HCT116 (cell line): ENCODE results near the gene NDUFA1. TPM values are rescaled to one million over a fixed set of nuclear protein-coding genes. Genes with fewer than 3 reads are reported as not detected.

Experiments used
- ATAC-seq: fragments of 200-7000 bp; cut with Tn5 transposase; 2 replicates; pipeline ENCODE4 v1.9.1; 2020; ENCODE audit warnings: mild to moderate bottlenecking, moderate library complexity
- Bru-seq: library from RNA; stranded (reverse); fragments of 400-500 nt; gene quantifications from one replicate; lab custom pipeline; 2021; lab: Mats Ljungman, UMichigan
- BruChase-seq, 2 experiments: library from RNA; stranded (reverse); fragments of 400-500 nt; gene quantifications; one replicate each; lab custom pipeline; 2021; lab: Mats Ljungman, UMichigan
- BruUV-seq: library from RNA; stranded (reverse); fragments of 400-500 nt; replicated peaks from 2 replicates; lab custom pipeline; 2021; lab: Mats Ljungman, UMichigan
- CTCF ChIA-PET: fragments of 300-600 bp; sonication (Branson Sonifier 250); formaldehyde crosslinking; loops from one replicate; lab custom pipeline; 2021; ENCODE audit warnings: antibody characterized with exemption; lab: Charles Lee
- POLR2A ChIA-PET: fragments of 300-600, 350-600 bp; sonication (Branson Sonifier 250); formaldehyde crosslinking; loops from one replicate; lab custom pipeline; 2021; ENCODE audit warnings: antibody characterized with exemption; lab: Charles Lee
- RAD21 ChIA-PET, 2 experiments: fragments of 300-600 bp; sonication (Branson Sonifier 250); formaldehyde crosslinking; loops; one replicate each; lab custom pipeline; 2023; ENCODE audit warnings: low total read pairs in 2 of 2; ENCODE audit not compliant: uncharacterized antibody in 2 of 2, unreplicated experiment in 2 of 2, low non-redundant PET in 1 of 2; lab: Charles Lee
- DNase-seq: peaks from one replicate; pipeline ENCODE4 v3.0.0-alpha.2; 2010; ENCODE audit warnings: low read depth, low spot score
- H2AFZ ChIP-seq: fragments of 200-600 bp; shearing (Covaris generic), sonication (generic); 2 replicates; pipeline ENCODE4 v1.6.1; 2017; ENCODE audit warnings: low read depth, mixed run types, mixed read lengths, antibody characterized with exemption, low read length; ENCODE audit not compliant: poor library complexity, severe bottlenecking
- H3K27ac ChIP-seq: 2 replicates; pipeline ENCODE4 v1.5.1; 2012; ENCODE audit warnings: low read depth, low read length
- H3K27me3 ChIP-seq: fragments of 200-600 bp; sonication (generic); 2 replicates; pipeline ENCODE4 v1.6.1; 2016; ENCODE audit warnings: mixed run types, low read length, mixed read lengths; ENCODE audit not compliant: insufficient read depth
- H3K36me3 ChIP-seq, 2 experiments: fragments of 200-500 bp in 1 of 2; fragments of 200-600 bp in 1 of 2; sonication (Bioruptor generic) in 1 of 2; sonication (generic) in 1 of 2; 2 replicates each; pipeline versions ENCODE4 v1.5.1 to v1.6.1; 2014 to 2016; ENCODE audit warnings: low read length in 2 of 2, inconsistent platforms in 1 of 2, mixed read lengths in 1 of 2, mixed run types in 1 of 2; ENCODE audit not compliant: insufficient read depth in 2 of 2, control insufficient read depth in 1 of 2
- H3K4me1 ChIP-seq, 2 experiments: fragments of 200-600 bp in 1 of 2; sonication (generic) in 1 of 2; 2 replicates each; pipeline versions ENCODE4 v1.5.1 to v1.6.1; 2012 to 2017; ENCODE audit warnings: low read length in 2 of 2, inconsistent platforms in 1 of 2, mild to moderate bottlenecking in 1 of 2, mixed read lengths in 1 of 2, mixed run types in 1 of 2, moderate library complexity in 1 of 2; ENCODE audit not compliant: insufficient read depth in 2 of 2, control insufficient read depth in 1 of 2
- H3K4me2 ChIP-seq: fragments of 200-600 bp; sonication (generic); 2 replicates; pipeline ENCODE4 v1.6.1; 2017; ENCODE audit warnings: mixed run types, low read length, mixed read lengths
- H3K4me3 ChIP-seq, 2 experiments: fragments of 200-600 bp in 1 of 2; sonication (generic) in 1 of 2; replicated peaks in 1 of 2; 2 replicates each; pipeline ENCODE4 v1.5.1; 2011 to 2016; ENCODE audit warnings: low read length in 2 of 2, control low read depth in 1 of 2, low read depth in 1 of 2, mild to moderate bottlenecking in 1 of 2, mixed read lengths in 1 of 2, mixed run types in 1 of 2
- H3K79me2 ChIP-seq: fragments of 200-600 bp; sonication (generic); 2 replicates; pipeline ENCODE4 v1.6.1; 2017; ENCODE audit warnings: mild to moderate bottlenecking, mixed run types, low read length, moderate library complexity, mixed read lengths; ENCODE audit not compliant: insufficient read depth
- H3K9ac ChIP-seq: fragments of 200-600 bp; sonication (generic); 2 replicates; pipeline ENCODE4 v1.6.1; 2016; ENCODE audit warnings: low read length, mixed read lengths
- H3K9me2 ChIP-seq: fragments of 200-600 bp; sonication (generic), shearing (Covaris generic); 2 replicates; pipeline ENCODE4 v1.6.1; 2017; ENCODE audit warnings: mixed run types, mild to moderate bottlenecking, moderate library complexity; ENCODE audit not compliant: insufficient read depth
- H3K9me3 ChIP-seq, 2 experiments: fragments of 200-500 bp in 1 of 2; fragments of 200-600 bp in 1 of 2; sonication (Bioruptor generic) in 1 of 2; sonication (generic) in 1 of 2; 2 replicates each; pipeline ENCODE4 v1.6.1; 2014 to 2017; ENCODE audit warnings: low read length in 2 of 2, mixed read lengths in 2 of 2, inconsistent platforms in 1 of 2, low read depth in 1 of 2, mild to moderate bottlenecking in 1 of 2, mixed run types in 1 of 2, moderate library complexity in 1 of 2; ENCODE audit not compliant: control insufficient read depth in 1 of 2, insufficient read depth in 1 of 2
- H4K20me1 ChIP-seq: fragments of 200-600 bp; sonication (generic), shearing (Covaris generic); 2 replicates; pipeline ENCODE4 v1.6.1; 2017; ENCODE audit warnings: mixed run types, mild to moderate bottlenecking, moderate library complexity; ENCODE audit not compliant: insufficient read depth
- CEBPB ChIP-seq: IDR thresholded peaks from 2 replicates; pipeline ENCODE4 v1.6.1; 2012; ENCODE audit warnings: low read depth
- CTCF ChIP-seq, 3 experiments: fragments of 200-600 bp in 1 of 3; sonication (generic) in 1 of 3; IDR thresholded peaks in 2 of 3; conservative IDR thresholded peaks in 1 of 3; 2 replicates each; pipeline ENCODE4 v1.5.1; 2012 to 2017; ENCODE audit warnings: low read depth in 2 of 3, low read length in 2 of 3, antibody characterized with exemption in 1 of 3, borderline replicate concordance in 1 of 3, control low read depth in 1 of 3, mild to moderate bottlenecking in 1 of 3, mixed read lengths in 1 of 3, mixed run types in 1 of 3, moderate library complexity in 1 of 3; ENCODE audit not compliant: insufficient read depth in 1 of 3
- ELF1 ChIP-seq: IDR thresholded peaks from 2 replicates; pipeline ENCODE4 v1.6.1; 2012; ENCODE audit warnings: low read depth, borderline replicate concordance
- EZH2 ChIP-seq: fragments of 200-600 bp; sonication (generic); IDR thresholded peaks from 2 replicates; pipeline ENCODE4 v1.6.1; 2017; ENCODE audit warnings: antibody characterized with exemption, mixed run types
- MAX ChIP-seq: IDR thresholded peaks from 2 replicates; pipeline ENCODE4 v1.6.1; 2012
- POLR2A ChIP-seq: IDR thresholded peaks from 2 replicates; pipeline ENCODE4 v1.7.0; 2011; ENCODE audit warnings: borderline replicate concordance; ENCODE audit not compliant: insufficient read depth, insufficient read length; ENCODE audit errors: extremely low read depth
- POLR2AphosphoS5 ChIP-seq: IDR thresholded peaks from 2 replicates; pipeline ENCODE4 v1.6.1; 2011; ENCODE audit warnings: mild to moderate bottlenecking, low read depth, low read length, moderate library complexity
- RAD21 ChIP-seq: IDR thresholded peaks from 2 replicates; pipeline ENCODE4 v1.6.1; 2012; ENCODE audit warnings: low read depth, mild to moderate bottlenecking
- REST ChIP-seq: IDR thresholded peaks from 2 replicates; pipeline ENCODE4 v1.6.1; 2012; ENCODE audit warnings: low read depth
- SIN3A ChIP-seq: IDR thresholded peaks from 2 replicates; pipeline ENCODE4 v1.6.1; 2012; ENCODE audit warnings: low read depth
- SP1 ChIP-seq: IDR thresholded peaks from 2 replicates; pipeline ENCODE4 v1.6.1; 2012; ENCODE audit warnings: low read depth
- TCF7L2 ChIP-seq: IDR thresholded peaks from 2 replicates; pipeline ENCODE4 v1.7.0; 2011; ENCODE audit warnings: borderline replicate concordance, inconsistent platforms; ENCODE audit not compliant: insufficient read depth, insufficient read length; ENCODE audit errors: extremely low read depth
- YY1 ChIP-seq: IDR thresholded peaks from 2 replicates; pipeline ENCODE4 v1.6.1; 2011; ENCODE audit warnings: low read length, low read depth, moderate library complexity, mild to moderate bottlenecking; ENCODE audit not compliant: insufficient replicate concordance; ENCODE audit errors: extremely low read depth
- ZBTB33 ChIP-seq: IDR thresholded peaks from 2 replicates; pipeline ENCODE4 v1.6.1; 2011; ENCODE audit warnings: mild to moderate bottlenecking, low read length, moderate library complexity; ENCODE audit not compliant: insufficient replicate concordance; ENCODE audit errors: extremely low read depth
- ZFX ChIP-seq: fragments of 450-650 bp; IDR thresholded peaks from 2 replicates; pipeline ENCODE4 v1.6.1; 2017
- ZNF274 ChIP-seq: fragments of 200-500 bp; sonication (Bioruptor generic); IDR thresholded peaks from 2 replicates; pipeline ENCODE4 v1.6.1; 2014; ENCODE audit warnings: mild to moderate bottlenecking, low read depth, low read length, inconsistent platforms
- intact Hi-C: fragments of 100-400 bp; cut with micrococcal nuclease; formaldehyde crosslinking; loops from 2 replicates; pipeline ENCODE4 v1.10.0; 2022
- long read RNA-seq: library from polyadenylated mRNA; unstranded; transcript quantifications from one replicate; pipeline ENCODE4 v2.0.0, GENCODE V29; 2021; ENCODE audit not compliant: unreplicated experiment
- polyA plus RNA-seq: library from polyadenylated mRNA; unstranded; fragments of >200 nt; gene quantifications from 2 replicates; pipeline ENCODE4 v1.2.1, GENCODE V29; 2012; ENCODE audit warnings: missing spikeins
- total RNA-seq: library from RNA; stranded (reverse); gene quantifications from one replicate; pipeline ENCODE4 v1.2.1, GENCODE V29; 2021; ENCODE audit not compliant: unreplicated experiment

The NDUFA1 gene
- total RNA-seq (92.2 TPM), Bru-seq, nascent RNA (percentile 87 among the genes with signal in this experiment), BruChase-seq, experiment 1, labeled RNA remaining after a 6-hour chase (percentile 68 among the genes with signal in this experiment), BruChase-seq, experiment 2, labeled RNA remaining after a 2-hour chase (percentile 68 among the genes with signal in this experiment)
- polyA plus RNA-seq, result 113 and 139 TPM in 2 replicates
- long read RNA-seq, transcript NDUFA1-201 (3 exons, 766 nt), result major isoform, 91 of 240 reads
- long read RNA-seq, partial matches to known transcripts, result 148 of 240 reads
- long read RNA-seq, other reads (novel, unspliced or antisense), result 1 of 240 reads

GRCh38 chrX:119871599-119872395 lies at the start of gene NDUFA1, which contains the start of gene RNF113A:
Gene NDUFA1, plus strand, starts transcription at chrX:119871832. Its CDS starts 80 bp downstream, at chrX:119871912.
Gene RNF113A, minus strand, starts transcription at chrX:119871733. Its CDS starts 120 bp downstream, at chrX:119871613.
- Histone ChIP-seq H3K4me1 (peaks cover 6 to 8% of the 10 kb centered on the region in 2 experiments; a peak in 2 of 4 replicates), H3K4me3 (peak within 1 kb of the TSS; percentile 74 to 80), H3K27me3 (no peaks in the 10 kb centered on the region), H2AFZ (no peak within 1 kb of the TSS), H3K9ac (peak within 1 kb of the TSS; percentile 91), H4K20me1 (no peaks in the 10 kb centered on the region), H3K27ac (peak within 1 kb of the TSS; percentile 94), H3K36me3 (peaks cover 3 to 7% of the 10 kb centered on the region in 2 experiments; a peak in 1 of 4 replicates), H3K4me2 (peak within 1 kb of the TSS; percentile 73), H3K9me3 (no peaks in the 10 kb centered on the region), H3K79me2 (peaks cover 45% of the 10 kb centered on the region), H3K9me2 (no peaks in the 10 kb centered on the region)
- DNase-seq (peak; percentile 55), ATAC-seq (peak; percentile 98)
- ChIA-PET RAD21 (no interaction called here), POLR2A (no interaction called here), CTCF (interaction anchor here (1.3 kb wide), 1 partner anchor 16 kb away, joined by 4 read pairs; no protein-coding TSS in a partner anchor)
- BruUV-seq, result TSS peak; percentile 78
- intact Hi-C loops, result no loop called here
- TF ChIP-seq ZNF274 (no peak), ZBTB33 (peak; percentile 48), SP1 (peak; percentile 39; the same call in 1 of the 2 replicates), CTCF (IDR thresholded peaks at IDR 0.05 in 2 of 3, conservative IDR thresholded peaks at IDR 0.05 in 1 of 3; ENCODE audit: borderline replicate concordance in 1 of 3, insufficient read depth in 1 of 3, low read depth in 2 of 3, low read length in 2 of 3) (no peak), ELF1 (peak; percentile 66), POLR2AphosphoS5 (peak; percentile 81), ZFX (peak; percentile 88), TCF7L2 (no peak), EZH2 (no peak), YY1 (no peak), CEBPB (no peak), MAX (peak; percentile 80), POLR2A (peak; percentile 54), RAD21 (no peak), REST (no peak), SIN3A (peak; percentile 60; the same call in 1 of the 2 replicates)
